CD4-positive, alpha-beta T cell treated with Interleukin-1 beta for 1 hour (primary cell): ENCODE measurements around the gene SPRED3.

ENCODE experiments used
- DNase-seq, 2 donors: peaks; one replicate each; pipeline ENCODE4 v3.0.0-alpha.2; 2020 to 2022

SPRED3 gene

DNA sequence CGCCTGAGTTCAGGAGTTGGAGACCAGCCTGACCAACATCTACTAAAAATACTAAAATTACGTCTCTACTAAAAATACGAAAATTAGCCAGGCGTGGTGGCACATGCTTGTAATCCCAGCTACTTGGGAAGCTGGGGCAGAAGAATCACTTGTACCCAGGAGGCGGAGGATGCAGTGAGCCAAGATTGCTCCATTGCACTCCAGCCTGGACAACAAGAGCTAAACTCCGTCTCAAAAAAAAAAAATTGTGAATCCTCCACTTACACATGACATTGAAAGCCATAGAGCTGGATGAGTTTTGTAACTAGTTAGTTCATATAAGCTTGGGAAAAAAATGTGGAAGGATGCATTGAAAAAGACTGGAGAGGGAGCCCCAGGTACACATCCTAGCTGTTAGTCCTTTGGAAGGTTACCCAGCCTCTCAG, 14.6 kb upstream of the SPRED3 start:
- DNase-seq: no peak

DNA sequence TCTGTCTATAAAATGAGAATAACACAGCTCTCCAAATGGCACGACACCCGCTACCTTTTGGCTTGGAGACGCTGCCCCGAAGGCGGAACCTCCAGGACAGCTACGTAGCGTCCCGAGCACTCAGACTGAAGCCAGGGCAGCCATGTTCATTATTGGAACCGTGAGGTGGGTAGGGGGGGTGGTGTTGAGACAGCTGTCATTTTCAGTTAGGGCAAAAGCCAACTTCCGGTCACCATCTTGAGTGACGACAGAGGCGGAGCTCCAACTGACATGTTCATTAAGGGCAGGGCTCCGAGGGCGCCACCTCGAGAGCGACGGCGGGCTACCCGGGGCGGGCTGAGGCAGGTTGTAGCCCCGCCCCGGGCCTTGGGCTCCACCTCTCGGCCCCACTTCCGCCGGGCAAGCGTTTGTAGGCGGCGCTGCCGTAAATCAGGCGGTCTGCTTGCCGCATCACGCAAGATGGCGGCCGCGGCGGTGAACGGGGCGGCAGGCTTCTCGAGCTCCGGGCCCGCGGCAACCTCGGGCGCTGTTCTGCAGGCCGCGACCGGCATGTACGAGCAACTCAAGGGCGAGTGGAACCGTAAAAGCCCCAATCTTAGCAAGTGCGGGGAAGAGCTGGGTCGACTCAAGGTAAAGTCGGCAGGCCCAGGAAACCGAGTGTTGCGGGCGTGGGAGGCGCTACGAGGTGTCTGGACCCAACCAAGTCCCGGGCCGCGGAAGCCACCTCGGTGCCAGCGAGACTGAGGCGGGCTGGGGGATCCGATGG, 14.0 kb upstream of the SPRED3 start, which contains the start of gene PSMD8:
TSS of gene PSMD8 (plus strand) at position 240 of the 766 bp plus-strand sequence. CDS start at position 271, 31 bp downstream.
- DNase-seq: peak; percentile 99 to 100

DNA sequence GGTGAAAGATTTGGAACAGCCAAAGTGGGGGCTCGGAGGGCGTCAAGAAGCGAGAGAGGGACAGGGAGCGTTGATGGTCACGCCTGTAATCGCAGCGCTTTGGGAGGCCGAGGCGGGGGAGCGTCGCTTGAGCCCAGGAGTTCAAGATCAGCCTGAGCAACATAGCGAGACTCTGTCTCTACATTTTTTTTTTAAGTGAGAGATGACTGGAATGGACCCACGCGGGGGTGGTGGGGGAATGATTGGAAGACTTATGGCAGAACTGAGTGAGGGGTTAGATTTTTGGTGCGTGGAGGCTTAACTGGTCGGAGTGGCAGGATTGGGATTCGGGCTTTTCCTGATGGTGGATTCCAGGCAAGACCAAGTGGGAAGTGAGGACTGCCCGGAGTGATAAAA, 13.4 kb upstream of the SPRED3 start:
- no peak for DNase-seq

DNA sequence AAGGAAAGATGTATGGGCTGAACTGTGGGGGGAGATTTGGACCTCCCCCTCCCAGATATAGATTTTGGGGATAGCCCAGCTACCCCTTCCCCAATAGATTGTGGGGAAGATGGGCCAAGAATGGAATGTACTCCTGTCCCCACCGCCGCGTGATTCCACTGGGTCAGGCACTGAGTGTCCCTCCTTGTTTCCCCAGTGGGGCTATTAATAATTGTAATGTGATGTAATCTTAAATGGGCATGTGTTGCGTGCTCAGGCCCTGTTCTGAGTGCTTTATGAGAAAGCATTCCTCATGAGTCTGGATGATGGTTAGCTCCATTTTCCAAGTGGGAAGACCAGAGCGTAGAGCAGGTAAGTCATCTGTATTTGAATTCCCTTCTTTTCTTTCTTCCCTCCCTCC, 12.7 kb upstream of the SPRED3 start:
- DNase-seq: no peak

- no peak for DNase-seq
Measured at GRCh38 chr19:38376576-38376975, 11.9 kb upstream of the SPRED3 start.

GRCh38 chr19:38377052-38377451, 11.4 kb upstream of the SPRED3 start:
- no peak for DNase-seq

DNA sequence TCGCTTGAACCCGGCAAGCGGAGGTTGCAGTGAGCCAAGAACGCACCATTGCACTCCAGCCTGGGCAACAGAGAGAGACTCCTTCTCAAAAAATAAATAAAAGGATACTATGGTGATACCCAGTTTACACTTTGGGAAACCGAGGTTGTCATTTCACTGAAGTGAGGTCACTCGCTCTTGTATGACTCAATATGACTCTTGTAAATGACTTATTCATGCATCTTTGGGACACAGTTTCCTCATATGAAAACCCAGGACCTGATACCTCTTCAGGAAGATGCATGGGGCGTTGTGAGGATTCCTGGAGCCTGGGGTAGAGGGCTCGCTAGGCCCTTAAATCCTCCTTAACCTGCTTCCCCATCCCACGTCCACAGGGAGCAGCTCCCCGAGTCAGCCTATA, 9.6 kb upstream of the SPRED3 start:
- DNase-seq: no peak

- DNase-seq: no peak
Measured at GRCh38 chr19:38381138-38381537, 7.4 kb upstream of the SPRED3 start.

DNA sequence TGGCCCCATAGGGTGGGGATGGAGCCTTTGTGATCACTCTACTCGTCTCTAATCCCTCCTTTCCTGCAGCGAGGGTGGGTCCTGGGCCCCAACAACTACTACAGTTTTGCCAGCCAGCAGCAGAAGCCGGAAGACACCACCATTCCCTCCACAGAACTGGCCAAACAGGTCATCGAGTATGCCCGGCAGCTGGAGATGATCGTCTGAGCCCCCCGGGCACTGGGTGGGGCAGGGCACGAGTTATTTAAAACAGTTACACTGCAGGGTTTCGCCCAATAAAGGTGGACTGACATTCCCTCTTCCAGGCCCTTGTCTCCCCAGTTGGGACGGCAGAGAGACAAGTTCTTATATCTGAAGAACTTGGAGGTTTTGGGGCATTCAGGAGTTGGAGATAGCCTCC, 5.3 kb upstream of the SPRED3 start:
- no peak for DNase-seq

DNA sequence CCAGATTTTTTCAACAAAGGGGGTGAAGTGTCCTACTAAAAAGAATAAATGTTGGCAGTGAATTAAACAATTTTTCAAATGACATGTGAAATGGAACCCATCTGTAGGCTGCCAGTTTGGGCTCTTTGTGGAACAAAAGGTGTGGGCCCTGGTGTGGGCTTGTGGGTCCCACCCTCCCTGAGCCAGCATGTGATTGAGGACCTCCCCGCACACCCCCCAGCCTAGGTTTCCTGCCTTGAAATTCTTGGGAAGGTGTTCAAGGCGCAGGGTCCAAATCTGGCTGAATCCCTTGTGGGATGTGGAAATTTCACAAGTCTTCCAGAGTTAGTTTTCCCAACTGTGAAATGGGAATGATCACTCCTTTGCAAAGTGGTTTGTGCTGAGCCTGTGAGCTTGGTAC, 4.8 kb upstream of the SPRED3 start:
- DNase-seq: no peak

- DNase-seq: no peak
Measured at GRCh38 chr19:38384209-38385027, 4.1 kb upstream of the SPRED3 start.

DNA sequence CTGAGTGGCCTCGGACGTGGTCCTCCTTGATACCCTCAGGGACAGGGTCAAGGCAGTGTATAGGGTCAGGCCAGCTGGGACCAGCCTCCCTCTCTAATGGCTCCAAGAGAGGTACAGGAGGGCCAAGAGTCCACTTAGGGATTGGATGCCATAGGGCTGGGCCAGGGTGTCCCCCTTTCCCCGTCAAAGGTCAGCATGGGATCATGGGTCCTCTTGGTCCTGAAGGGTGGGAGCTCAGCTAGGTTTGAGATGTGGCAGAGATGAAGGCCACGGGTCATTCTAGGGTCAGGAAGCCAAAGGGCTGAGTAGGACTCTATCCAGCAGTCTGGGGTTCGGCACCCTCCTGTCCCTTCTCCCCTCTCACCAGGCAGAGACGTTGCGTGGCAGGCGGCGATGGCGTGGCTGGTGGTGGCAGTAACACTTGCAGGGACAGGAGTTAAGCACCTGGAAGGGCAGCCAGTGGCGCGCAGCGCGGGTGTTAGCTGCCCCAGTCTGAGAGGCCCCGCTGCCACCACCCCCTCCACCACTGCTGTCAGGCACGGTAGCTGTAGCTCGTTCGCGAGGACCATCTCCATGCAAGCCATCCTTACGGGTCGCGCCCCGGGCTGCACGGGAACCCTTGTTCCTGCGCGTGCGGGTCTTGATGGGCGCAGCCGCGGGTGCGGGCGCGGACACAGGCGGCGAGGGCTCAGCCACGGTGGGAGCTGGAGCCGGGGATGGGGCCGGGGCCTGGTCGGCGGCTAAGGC, 3.3 kb upstream of the SPRED3 start:
- no peak for DNase-seq

DNA sequence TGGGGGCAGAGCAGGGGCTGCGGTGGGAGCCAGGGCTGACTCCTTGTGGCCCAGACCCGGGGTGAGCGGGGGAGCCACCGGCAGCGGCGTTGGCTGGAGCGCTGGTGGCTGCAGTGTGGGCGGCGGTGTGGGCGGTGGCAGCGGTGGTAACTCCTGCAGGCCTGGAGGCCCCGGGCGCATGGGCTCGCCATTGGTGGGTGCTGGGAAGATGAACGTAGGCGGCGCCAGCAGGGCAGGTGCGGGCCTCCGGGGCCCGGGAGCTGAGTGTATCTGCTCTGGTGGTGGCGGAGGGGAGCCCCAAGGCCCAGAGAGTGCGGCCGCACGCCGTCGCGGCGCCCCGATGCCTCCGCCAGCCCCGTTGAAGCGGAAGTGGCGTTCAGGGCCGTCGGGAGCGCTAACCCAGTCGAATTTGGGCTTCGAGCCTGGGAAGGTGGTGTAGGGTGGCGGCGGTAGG, 2.7 kb upstream of the SPRED3 start:
- DNase-seq: no peak

DNA sequence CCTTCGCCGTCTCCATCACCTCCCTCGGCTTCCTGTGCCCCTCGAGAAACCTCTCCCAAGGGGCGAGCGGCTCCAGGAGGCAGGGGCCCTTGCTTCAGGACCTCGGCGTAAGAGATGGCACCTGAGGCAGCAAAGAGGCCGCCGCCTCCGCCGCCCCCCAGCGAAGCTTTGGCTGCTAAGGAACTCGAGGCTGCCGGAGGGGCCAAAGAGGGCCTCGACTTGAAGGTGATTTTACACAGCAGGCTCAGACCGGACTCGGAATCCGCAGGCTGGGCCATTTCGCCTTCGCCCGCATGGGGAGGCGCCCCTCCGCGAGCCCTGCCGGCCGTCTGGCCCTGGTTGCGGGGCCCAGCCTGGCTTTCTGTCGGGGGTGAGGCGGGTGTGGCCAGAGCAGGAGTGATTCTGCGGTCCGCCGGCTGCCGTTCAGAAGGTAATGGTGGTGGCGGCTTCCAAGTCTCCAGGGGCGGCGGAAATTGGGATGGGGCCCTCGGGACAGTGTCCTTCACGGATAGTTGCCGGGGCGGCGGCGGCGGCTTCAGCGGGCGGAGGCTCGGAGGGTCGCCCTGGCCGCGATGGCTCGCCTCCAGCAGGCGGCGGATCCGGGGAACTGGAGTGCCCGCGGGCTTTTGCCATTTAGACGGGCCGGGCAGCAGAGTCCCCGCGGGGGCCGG, 2.1 kb upstream of the SPRED3 start:
- no peak for DNase-seq

DNA sequence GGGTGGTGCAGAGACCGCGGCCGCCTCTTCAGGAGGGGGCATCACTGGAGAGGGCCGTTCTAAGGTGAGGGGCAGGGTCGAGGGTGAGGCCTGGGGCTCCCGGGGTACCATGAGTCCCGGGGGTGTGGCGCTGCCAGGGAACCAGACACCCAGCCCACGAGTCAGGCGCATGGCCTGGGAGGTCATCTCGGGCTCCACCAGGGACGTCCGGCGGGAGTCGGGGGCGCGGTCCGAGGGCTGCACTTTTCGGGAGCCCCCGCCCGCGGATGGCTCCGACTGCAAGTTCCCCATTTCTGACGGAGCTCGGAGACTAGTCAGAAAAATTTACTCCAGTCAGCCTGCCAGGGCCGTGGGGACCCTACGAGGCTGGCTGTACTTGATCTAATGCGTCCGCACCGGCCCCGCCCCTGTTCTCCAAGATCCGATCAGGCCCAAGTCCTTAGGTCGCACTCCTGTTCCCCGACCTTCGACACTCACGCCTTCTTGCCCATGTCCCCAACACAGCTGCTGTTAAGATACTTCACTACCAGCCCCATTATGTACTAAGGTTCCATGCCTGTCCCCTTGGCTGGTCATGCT, 1.4 kb upstream of the SPRED3 start:
- peak in 1 of 2 donors; percentile 13 for DNase-seq

- peak; percentile 81 to 87 for DNase-seq
Measured at GRCh38 chr19:38387550-38388348, 748 bp upstream of the SPRED3 start, which contains the start of gene GGN. Gene GGN (minus strand): TSS chr19:38388034. CDS start chr19:38387261, 773 bp downstream.

DNA sequence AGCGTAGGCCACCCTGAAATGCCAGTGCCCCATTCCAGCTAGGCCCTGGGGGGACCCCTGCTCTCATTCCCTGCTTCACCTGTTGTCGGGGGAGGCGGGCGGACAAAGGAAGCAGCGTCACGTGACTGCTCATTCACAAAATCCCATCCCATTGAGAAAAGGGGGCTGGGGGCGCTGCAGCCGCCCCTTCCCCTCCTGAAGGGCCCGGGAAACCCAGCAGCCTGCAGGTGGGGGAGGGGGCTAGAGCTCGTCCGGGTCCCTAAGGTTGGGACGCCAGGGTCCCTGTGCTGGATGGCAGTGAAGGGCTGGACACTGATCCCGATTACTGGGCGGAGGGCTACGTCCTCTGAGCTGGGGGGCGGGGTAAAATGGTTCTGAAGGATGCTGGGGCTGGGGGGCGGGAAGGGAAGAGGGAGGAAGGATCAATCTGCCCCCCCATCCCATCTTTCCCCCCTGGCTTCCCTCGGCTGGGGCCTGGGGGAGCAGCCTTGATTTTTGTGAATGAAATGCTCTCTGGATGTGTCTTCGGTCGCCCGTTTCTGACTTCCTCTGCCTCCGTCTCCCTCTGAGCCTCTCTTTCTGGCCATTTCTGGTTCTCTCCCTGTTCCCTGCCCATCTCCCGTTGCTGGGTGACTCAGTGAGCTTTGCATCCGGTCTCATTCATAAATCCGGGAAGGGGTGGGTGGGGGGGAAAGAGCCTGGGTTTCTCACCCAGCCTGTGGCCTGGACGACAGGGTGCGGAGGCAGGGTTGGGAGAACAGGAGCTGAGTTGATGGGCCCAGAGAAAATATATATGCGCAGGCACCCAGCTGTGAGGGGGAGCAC, 816 bp downstream of the SPRED3 start:
- no peak for DNase-seq

DNA sequence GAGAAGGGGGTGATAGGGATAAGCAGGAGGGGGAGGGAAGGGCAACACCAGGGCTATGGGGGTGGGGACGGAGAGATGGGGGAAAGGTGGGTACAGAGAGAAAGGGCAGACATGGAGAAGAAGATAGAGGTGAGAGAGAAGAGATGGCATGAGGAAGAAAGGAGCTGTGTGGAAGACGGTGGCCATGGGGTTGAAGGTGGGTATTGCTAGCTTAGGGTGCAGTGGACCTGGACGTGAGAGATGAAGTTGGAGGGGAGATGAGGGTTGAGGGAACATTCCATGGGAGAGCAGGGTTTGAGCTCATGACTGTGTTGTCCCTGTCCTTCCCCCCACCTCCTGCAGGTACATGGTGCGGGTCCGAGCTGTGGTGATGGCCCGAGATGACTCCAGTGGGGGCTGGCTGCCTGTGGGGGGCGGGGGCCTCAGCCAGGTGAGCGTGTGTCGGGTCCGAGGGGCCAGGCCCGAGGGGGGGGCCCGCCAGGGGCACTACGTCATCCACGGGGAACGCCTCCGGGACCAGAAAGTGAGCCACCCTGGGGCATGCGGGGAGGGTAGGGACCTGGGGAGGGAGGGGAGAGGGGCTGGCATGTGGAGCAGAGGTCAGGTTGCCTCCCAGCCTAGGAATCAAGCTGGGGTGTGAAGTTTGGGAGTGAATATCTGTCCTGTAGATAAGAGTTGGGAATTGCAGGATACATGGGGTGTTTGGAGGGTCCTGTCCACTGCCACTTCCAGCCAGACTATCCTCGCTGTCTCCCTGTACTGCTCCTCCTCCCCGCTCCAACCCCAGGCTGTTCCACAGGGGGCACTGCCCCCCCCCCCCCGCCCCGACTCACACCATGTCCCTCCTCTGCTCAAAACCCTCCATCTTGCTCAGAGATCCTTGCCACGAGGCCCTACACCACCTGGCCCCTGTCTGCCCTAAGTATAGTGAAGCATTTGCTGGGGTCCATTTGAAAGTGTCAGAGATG, 1.7 kb downstream of the SPRED3 start:
- no peak for DNase-seq

- no peak for DNase-seq
Measured at GRCh38 chr19:38391911-38392464, 3.5 kb downstream of the SPRED3 start.
